GM12873 (cell line): ENCODE data around the gene ALDH1A2.

Experiments used
- TF ChIP-seq, protein P1 (sequence below): IDR thresholded peaks from 2 replicates; pipeline ENCODE4 v1.5.1; 2012; ENCODE audit warnings: low read depth, mild to moderate bottlenecking, moderate library complexity, low read length, control low read depth; ENCODE audit not compliant: insufficient read depth; ENCODE audit errors: missing control alignments

Gene ALDH1A2

DNA sequence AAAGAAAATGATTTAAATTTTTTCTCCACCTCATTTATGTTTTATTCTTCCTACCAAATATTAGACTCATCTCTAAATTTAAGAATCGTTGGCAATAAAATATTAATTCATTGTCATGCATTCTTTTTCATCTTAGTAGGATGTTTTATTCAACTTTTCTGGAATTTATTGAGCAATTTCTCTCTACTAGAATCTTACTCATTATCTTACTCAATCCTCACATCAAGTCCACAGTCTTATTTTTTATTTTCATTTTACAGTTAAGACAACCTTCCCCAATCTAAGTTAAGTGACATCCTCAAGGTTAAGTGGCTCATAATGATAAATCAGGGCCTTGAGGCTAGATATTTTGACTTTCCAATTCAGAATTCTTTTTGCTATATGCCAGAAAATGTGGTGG is 15.9 kb upstream of the ALDH1A2 start:
- TF ChIP-seq, protein P1, sequence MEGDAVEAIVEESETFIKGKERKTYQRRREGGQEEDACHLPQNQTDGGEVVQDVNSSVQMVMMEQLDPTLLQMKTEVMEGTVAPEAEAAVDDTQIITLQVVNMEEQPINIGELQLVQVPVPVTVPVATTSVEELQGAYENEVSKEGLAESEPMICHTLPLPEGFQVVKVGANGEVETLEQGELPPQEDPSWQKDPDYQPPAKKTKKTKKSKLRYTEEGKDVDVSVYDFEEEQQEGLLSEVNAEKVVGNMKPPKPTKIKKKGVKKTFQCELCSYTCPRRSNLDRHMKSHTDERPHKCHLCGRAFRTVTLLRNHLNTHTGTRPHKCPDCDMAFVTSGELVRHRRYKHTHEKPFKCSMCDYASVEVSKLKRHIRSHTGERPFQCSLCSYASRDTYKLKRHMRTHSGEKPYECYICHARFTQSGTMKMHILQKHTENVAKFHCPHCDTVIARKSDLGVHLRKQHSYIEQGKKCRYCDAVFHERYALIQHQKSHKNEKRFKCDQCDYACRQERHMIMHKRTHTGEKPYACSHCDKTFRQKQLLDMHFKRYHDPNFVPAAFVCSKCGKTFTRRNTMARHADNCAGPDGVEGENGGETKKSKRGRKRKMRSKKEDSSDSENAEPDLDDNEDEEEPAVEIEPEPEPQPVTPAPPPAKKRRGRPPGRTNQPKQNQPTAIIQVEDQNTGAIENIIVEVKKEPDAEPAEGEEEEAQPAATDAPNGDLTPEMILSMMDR: no peak

DNA sequence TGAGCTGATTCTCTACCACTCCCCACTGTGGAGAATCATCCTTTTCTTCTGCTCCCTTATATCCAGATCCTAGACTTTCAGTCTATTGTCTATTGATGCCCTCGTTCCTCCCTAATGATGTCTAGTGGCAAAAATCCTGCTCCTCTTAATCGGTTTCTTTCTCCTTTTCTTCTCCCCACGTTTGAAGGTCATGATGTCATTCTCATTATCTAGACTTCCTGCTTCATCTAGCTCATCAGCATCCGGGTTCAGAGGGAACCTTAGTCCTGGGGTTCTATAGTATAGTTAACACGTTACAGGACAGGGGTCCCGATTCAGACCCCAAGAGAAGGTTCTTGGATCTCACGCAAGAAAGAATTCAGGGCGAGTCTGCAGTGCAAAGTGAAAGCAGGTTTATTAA is 14.9 kb upstream of the ALDH1A2 start:
- TF ChIP-seq, protein P1: no peak

DNA sequence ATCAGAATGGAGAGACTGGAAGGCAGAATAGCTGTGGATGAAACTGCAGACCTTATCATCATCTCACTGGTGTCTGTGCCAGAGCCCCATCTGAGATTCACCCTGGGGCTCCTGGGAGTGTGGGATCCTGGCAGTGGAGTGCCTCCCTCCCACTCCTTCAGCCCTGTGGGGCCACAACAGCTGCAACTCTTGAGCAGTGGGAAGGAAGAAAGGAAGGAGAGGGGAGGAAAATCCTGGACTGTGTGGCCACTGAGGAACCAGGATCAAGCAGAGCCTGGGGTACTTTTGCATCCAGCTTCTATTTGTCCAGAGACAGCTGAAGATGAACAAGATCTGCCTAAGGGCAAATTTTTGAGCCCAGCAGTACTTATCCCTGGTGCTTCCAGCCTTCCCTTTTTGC is 13.1 kb upstream of the ALDH1A2 start:
- TF ChIP-seq, protein P1: no peak

DNA sequence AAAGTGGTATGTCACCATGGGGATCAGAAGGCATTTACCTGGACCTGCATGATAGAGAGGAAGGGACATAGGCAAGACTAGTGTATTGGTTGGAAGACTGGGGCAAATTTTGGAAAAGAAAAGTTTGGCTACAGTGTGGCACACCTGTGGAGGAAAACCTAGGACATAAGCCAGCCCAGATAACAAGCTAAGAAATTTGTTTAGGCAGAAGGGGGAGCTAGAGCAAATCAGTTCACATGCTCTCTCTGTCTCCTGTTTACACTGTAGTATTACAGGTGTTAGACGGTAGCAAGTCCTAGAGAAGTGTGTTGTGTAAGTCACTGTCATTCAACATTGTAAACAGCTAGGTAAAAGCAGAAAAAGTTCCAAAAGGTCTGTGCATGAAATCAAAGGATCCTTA is 11.9 kb upstream of the ALDH1A2 start:
- TF ChIP-seq, protein P1: peak; percentile 34

DNA sequence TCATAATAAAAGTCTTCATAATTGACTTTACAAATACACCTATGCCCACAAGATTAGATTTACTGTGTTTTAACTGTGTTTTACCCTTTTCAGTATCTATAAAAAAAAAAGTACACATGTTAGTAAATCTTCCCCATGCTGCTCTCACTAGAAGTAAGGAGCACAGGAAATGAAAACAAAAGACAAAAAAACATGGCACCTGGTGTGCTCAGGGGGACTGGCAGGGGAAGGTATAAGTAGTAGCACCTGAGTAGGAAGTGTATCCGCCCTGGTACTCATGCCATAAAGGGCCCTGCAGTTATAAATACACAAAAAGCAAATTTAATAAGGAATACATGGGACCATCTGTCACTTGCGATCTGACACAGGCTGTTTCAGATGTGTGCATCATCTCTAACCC is 8.9 kb upstream of the ALDH1A2 start:
- TF ChIP-seq, protein P1: no peak

DNA sequence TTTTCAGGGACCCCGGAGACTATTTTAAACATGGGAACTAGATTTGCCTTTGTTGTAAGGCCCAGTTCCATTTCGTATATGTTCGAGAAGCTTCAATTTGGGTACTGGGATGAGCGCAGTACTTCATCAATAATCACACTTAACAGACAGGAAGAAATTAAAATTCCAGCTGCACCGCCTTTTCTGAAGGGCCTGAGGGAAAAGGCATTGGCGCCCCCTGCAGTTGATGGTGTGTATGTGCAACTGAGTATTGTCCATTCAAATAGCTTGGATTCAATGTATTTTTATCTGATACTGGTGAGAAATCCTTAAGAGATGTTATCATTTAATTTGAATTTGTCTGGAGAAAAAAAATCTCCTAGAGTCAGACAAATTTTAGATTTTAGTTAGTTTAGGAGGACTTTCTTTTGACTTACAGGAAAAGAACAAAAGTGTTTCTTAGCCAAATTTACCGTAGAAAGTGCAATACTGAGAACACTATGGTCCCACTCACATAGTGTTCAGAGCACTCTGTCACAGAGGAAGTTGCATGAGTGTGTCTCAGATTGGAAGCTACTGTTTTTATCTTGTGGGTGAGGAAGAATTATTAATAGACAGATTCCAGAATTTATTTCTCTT is 5.4 kb upstream of the ALDH1A2 start:
- TF ChIP-seq, protein P1: peak; percentile 78

DNA sequence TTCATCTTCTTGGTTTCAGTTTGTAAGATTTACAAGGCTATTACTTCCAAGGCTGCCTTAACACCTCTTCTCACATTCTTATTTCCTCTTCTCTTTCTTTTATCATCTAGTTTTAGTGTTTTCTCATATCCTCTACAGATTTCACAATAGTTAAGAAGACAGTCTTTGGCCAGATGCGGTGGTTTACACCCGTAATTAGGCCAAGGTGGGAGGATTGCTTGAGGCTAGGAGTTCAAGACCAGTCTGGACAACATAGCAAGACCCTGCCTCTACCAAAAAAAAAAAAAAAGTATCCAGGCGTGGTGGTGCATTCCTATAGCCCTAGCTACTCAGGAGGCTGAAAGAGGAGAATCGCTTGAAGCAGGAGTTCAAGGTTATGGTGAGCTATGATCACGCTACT is 3.5 kb upstream of the ALDH1A2 start:
- TF ChIP-seq, protein P1: no peak
